PC-9 (cell line): ENCODE data around the gene BARD1. TPM values are rescaled to one million over a fixed set of nuclear protein-coding genes. Genes with fewer than 3 reads are reported as not detected.
A peak's percentile ranks its signal among the peaks of the same experiment; 100 is the strongest.

ENCODE experiments used
- BruUV-seq: library from RNA; stranded (reverse); fragments of 400-500 nt; replicated peaks from 2 replicates; lab custom pipeline; 2021; lab: Mats Ljungman, UMichigan
- CTCF ChIA-PET: fragments of 300-600 bp; sonication (Branson Sonifier 250); formaldehyde crosslinking; loops from one replicate; lab custom pipeline; 2022; ENCODE audit warnings: antibody characterized with exemption; lab: Charles Lee
- POLR2A ChIA-PET: fragments of 300-600 bp; sonication (Branson Sonifier 250); formaldehyde crosslinking; loops from one replicate; lab custom pipeline; 2022; ENCODE audit warnings: antibody characterized with exemption; ENCODE audit not compliant: unreplicated experiment; lab: Charles Lee
- DNase-seq, 2 experiments: peaks; one replicate each; pipeline versions ENCODE4 v3.0.0 to v3.0.0-alpha.2; 2015 to 2022; ENCODE audit warnings: mixed read lengths in 1 of 2
- H2AFZ ChIP-seq: fragments of 200-600 bp; sonication (generic); 2 replicates; pipeline ENCODE4 v1.8.1; 2017; ENCODE audit warnings: antibody characterized with exemption
- H3F3A ChIP-seq: fragments of 200-600 bp; sonication (generic); 2 replicates; pipeline ENCODE4 v1.8.1; 2017; ENCODE audit warnings: antibody characterized with exemption, mild to moderate bottlenecking, low read depth; ENCODE audit not compliant: insufficient read depth
- H3K27ac ChIP-seq: fragments of 200-600 bp; sonication (generic); 2 replicates; pipeline ENCODE4 v1.6.1; 2016; ENCODE audit warnings: mixed run types
- H3K27me3 ChIP-seq: fragments of 200-600 bp; sonication (generic); 2 replicates; pipeline ENCODE4 v1.6.1; 2016; ENCODE audit warnings: low read depth, mixed run types; ENCODE audit not compliant: insufficient read depth
- H3K36me3 ChIP-seq: fragments of 200-600 bp; sonication (generic); 2 replicates; pipeline ENCODE4 v1.6.1; 2016; ENCODE audit warnings: low read depth, mixed run types
- H3K4me1 ChIP-seq: fragments of 200-600 bp; sonication (generic); replicated peaks from 2 replicates; pipeline ENCODE4 v1.6.1; 2016; ENCODE audit warnings: mixed run types; ENCODE audit not compliant: insufficient read depth
- H3K4me2 ChIP-seq: fragments of 200-600 bp; sonication (generic); 2 replicates; pipeline ENCODE4 v1.6.1; 2017; ENCODE audit warnings: mixed run types
- H3K4me3 ChIP-seq: fragments of 200-600 bp; sonication (generic); 2 replicates; pipeline ENCODE4 v1.6.1; 2016; ENCODE audit warnings: mixed run types
- H3K79me2 ChIP-seq: fragments of 200-600 bp; sonication (generic); 2 replicates; pipeline ENCODE4 v1.6.1; 2017; ENCODE audit warnings: low read depth, mixed run types
- H3K9me2 ChIP-seq: fragments of 200-600 bp; sonication (generic); 2 replicates; pipeline ENCODE4 v1.8.1; 2017; ENCODE audit warnings: mild to moderate bottlenecking; ENCODE audit not compliant: insufficient read depth
- H3K9me3 ChIP-seq: fragments of 200-600 bp; sonication (generic); 2 replicates; pipeline ENCODE4 v1.8.1; 2016; ENCODE audit warnings: low read depth; ENCODE audit not compliant: insufficient read depth
- H4K20me1 ChIP-seq: fragments of 200-600 bp; sonication (generic); 2 replicates; pipeline ENCODE4 v1.8.1; 2017; ENCODE audit not compliant: insufficient read depth
- CTCF ChIP-seq: fragments of 200-600 bp; sonication (generic); conservative IDR thresholded peaks from 2 replicates; pipeline ENCODE4 v1.6.1; 2017; ENCODE audit warnings: mixed run types, antibody characterized with exemption, mild to moderate bottlenecking, moderate library complexity
- EZH2 ChIP-seq: fragments of 200-600 bp; sonication (generic); IDR thresholded peaks from 2 replicates; pipeline ENCODE4 v1.8.0; 2017; ENCODE audit warnings: antibody characterized with exemption, low read depth
- intact Hi-C: fragments of 100-400 bp; cut with micrococcal nuclease; formaldehyde crosslinking; loops from one replicate; pipeline ENCODE4 v1.10.0; 2022; ENCODE audit not compliant: unreplicated experiment
- total RNA-seq: library from RNA; stranded (reverse); gene quantifications from 2 replicates; pipeline ENCODE4 v1.2.3, GENCODE V29; 2021

BARD1 gene
- total RNA-seq, 1 experiment from 2014 or later: 29.1 TPM

- Histone ChIP-seq H4K20me1 (no peaks in the 10 kb centered on the region), H2AFZ (peak overlapping the region; percentile 96), H3K27ac (peak overlapping the region; percentile 76), H3K27me3 (no peaks in the 10 kb centered on the region), H3K4me2 (peak overlapping the region; percentile 80), H3K36me3 (no peaks in the 10 kb centered on the region), H3F3A (peaks cover 11% of the 10 kb centered on the region), H3K79me2 (peaks cover 32% of the 10 kb centered on the region), H3K4me3 (peak overlapping the region; percentile 75; the same call in 1 of the 2 replicates), H3K4me1 (peaks cover 29% of the 10 kb centered on the region), H3K9me2 (no peaks in the 10 kb centered on the region), H3K9me3 (no peaks in the 10 kb centered on the region)
- TF ChIP-seq CTCF (no peak), EZH2 (no peak)
- ChIA-PET POLR2A (interaction anchor here (0.6 to 0.8 kb wide), 2 partner anchors 740 to 803 kb away, joined by 9 to 11 read pairs; no protein-coding TSS in a partner anchor), CTCF (no interaction called here)
- BruUV-seq: TSS peak; percentile 63
- intact Hi-C loops: no loop called here
- DNase-seq: peak in 1 of 2 experiments; percentile 10
These were observed 1.2 kb upstream of the BARD1 start for GRCh38 chr2:214810671-214811070.

GRCh38 chr2:214809751-214810564, 475 bp upstream of the BARD1 start:
- Histone ChIP-seq H3K9me3 (no peaks in the 10 kb centered on the region), H3K36me3 (no peaks in the 10 kb centered on the region), H3K4me3 (peak overlapping the region; percentile 75), H2AFZ (peak overlapping the region; percentile 99), H4K20me1 (no peaks in the 10 kb centered on the region), H3K27ac (peak overlapping the region; percentile 83), H3K27me3 (no peaks in the 10 kb centered on the region), H3F3A (peaks cover 11% of the 10 kb centered on the region), H3K4me1 (peaks cover 35% of the 10 kb centered on the region), H3K79me2 (peaks cover 40% of the 10 kb centered on the region), H3K9me2 (no peaks in the 10 kb centered on the region), H3K4me2 (peak overlapping the region; percentile 80)
- intact Hi-C loops: loop anchor here (5.0 kb wide), 2 partner anchors 637 to 1658 kb away; partner anchors contain the start of gene IKZF2
- BruUV-seq: no TSS peak
- peak; percentile 94 to 100 for DNase-seq
- no peak for TF ChIP-seq EZH2
- POLR2A ChIA-PET: interaction anchor here (0.6 to 0.8 kb wide), 3 partner anchors 203 to 804 kb away, joined by 9 to 11 read pairs (median 11); no protein-coding TSS in a partner anchor
- CTCF ChIA-PET: interaction anchor here (0.7 to 1.0 kb wide), 3 partner anchors 15 to 1121 kb away, joined by 3 to 8 read pairs (median 7); no protein-coding TSS in a partner anchor

GRCh38 chr2:214807653-214808052, 1.8 kb downstream of the BARD1 start:
- H3K4me3 ChIP-seq: peak overlapping the region; percentile 75
- no peaks in the 10 kb centered on the region for H3K27me3 ChIP-seq
- POLR2A ChIA-PET: interaction anchor here (0.8 kb wide), 1 partner anchor 587 kb away, joined by 14 read pairs; no protein-coding TSS in a partner anchor
- H3K4me2 ChIP-seq: peak overlapping the region; percentile 96
- H3F3A ChIP-seq: peaks cover 11% of the 10 kb centered on the region
- peak overlapping the region; percentile 99 for H2AFZ ChIP-seq
- H3K9me3 ChIP-seq: no peaks in the 10 kb centered on the region
- no peaks in the 10 kb centered on the region for H4K20me1 ChIP-seq
- DNase-seq: no peak
- H3K9me2 ChIP-seq: no peaks in the 10 kb centered on the region
- H3K36me3 ChIP-seq: no peaks in the 10 kb centered on the region
- peaks cover 60% of the 10 kb centered on the region for H3K79me2 ChIP-seq
- no TSS peak for BruUV-seq
- TF ChIP-seq EZH2 (no peak), CTCF (no peak)
- peak overlapping the region; percentile 83 for H3K27ac ChIP-seq
- peaks cover 35% of the 10 kb centered on the region for H3K4me1 ChIP-seq
- intact Hi-C loops: loop anchor here (5.0 kb wide), 2 partner anchors 640 to 1655 kb away; partner anchors contain the start of gene IKZF2
- CTCF ChIA-PET: no interaction called here
